ENCODE results near the gene TNFRSF8. TPM values are rescaled to one million over a fixed set of nuclear protein-coding genes. Genes with fewer than 3 reads are reported as not detected.

Gene TNFRSF8
- polyA plus RNA-seq, 1 donor (not counting 4 experiments of a cell fraction or from before 2014, with no cell fraction given) = 0.03 TPM

- Histone ChIP-seq H3K27ac (ENCODE audit: control insufficient read depth, insufficient read depth, low read length) (no peak overlapping the region), H3K9me1 (ENCODE audit: control insufficient read depth, extremely low read depth, insufficient read depth, low read length) (no peaks in the 10 kb centered on the region), H3K27me3 (ENCODE audit: control insufficient read depth, extremely low read depth, insufficient read depth, low read length) (peaks cover 19% of the 10 kb centered on the region), H3K4me1 (ENCODE audit: control insufficient read depth, extremely low read depth, insufficient read depth, low read length) (peaks cover 5% of the 10 kb centered on the region), H3K4me3 (ENCODE audit: control insufficient read depth in 2 of 3, extremely low read depth in 1 of 3, insufficient read depth in 2 of 3, low read depth in 1 of 3, low read length in 3 of 3) (no peak overlapping the region), H3K36me3 (ENCODE audit: control insufficient read depth in 2 of 2, extremely low read depth in 1 of 2, insufficient read depth in 2 of 2, low read length in 2 of 2) (no peaks in the 10 kb centered on the region), H3K9me3 (ENCODE audit: control insufficient read depth, low read depth, low read length) (no peaks in the 10 kb centered on the region), H2AFZ (ENCODE audit: control insufficient read depth, low read length) (no peak overlapping the region), H3K9ac (ENCODE audit: control insufficient read depth, extremely low read depth, insufficient read depth, low read length) (no peak overlapping the region), H3K4me2 (ENCODE audit: control insufficient read depth, extremely low read depth, insufficient read depth, low read depth, low read length) (no peak overlapping the region), H3K79me2 (ENCODE audit: control insufficient read depth, insufficient read depth, low read length) (no peaks in the 10 kb centered on the region), H4K20me1 (ENCODE audit: control insufficient read depth, extremely low read depth, insufficient read depth, low read length) (no peaks in the 10 kb centered on the region)
- DNase-seq (ENCODE audit: low read depth, low spot score) = no peak
- dilution Hi-C loops (cut with MboI; ENCODE audit: extremely low pct_ligation_motif_present, low sequenced_read_pairs) = no loop called here
- TF ChIP-seq EZH2 (IDR thresholded peaks at IDR 0.05; ENCODE audit: low read length) (no peak), CTCF (optimal IDR thresholded peaks at IDR 0.05 in 1 of 3, IDR thresholded peaks at IDR 0.05 in 1 of 3, conservative IDR thresholded peaks at IDR 0.05 in 1 of 3; ENCODE audit: extremely low read depth in 1 of 3, insufficient read depth in 2 of 3, low read length in 3 of 3) (no peak)
- FAIRE-seq = no peak
These were observed 64.2 kb downstream of the TNFRSF8 start for GRCh38 chr1:12127206-12127810.

GRCh38 chr1:12128120-12128519, 65.0 kb downstream of the TNFRSF8 start:
- TF ChIP-seq EZH2 (IDR thresholded peaks at IDR 0.05; ENCODE audit: low read length) (no peak), CTCF (optimal IDR thresholded peaks at IDR 0.05 in 1 of 3, IDR thresholded peaks at IDR 0.05 in 1 of 3, conservative IDR thresholded peaks at IDR 0.05 in 1 of 3; ENCODE audit: extremely low read depth in 1 of 3, insufficient read depth in 2 of 3, low read length in 3 of 3) (no peak)
- no peaks in the 10 kb centered on the region for H3K9me1 ChIP-seq (ENCODE audit: control insufficient read depth, extremely low read depth, insufficient read depth, low read length)
- peaks cover 12% of the 10 kb centered on the region for H3K4me1 ChIP-seq (ENCODE audit: control insufficient read depth, extremely low read depth, insufficient read depth, low read length)
- no peak for DNase-seq (ENCODE audit: low read depth, low spot score)
- H3K27me3 ChIP-seq (ENCODE audit: control insufficient read depth, extremely low read depth, insufficient read depth, low read length) = peaks cover 19% of the 10 kb centered on the region
- no peaks in the 10 kb centered on the region for H3K9me3 ChIP-seq (ENCODE audit: control insufficient read depth, low read depth, low read length)
- no peak overlapping the region for H3K4me2 ChIP-seq (ENCODE audit: control insufficient read depth, extremely low read depth, insufficient read depth, low read depth, low read length)
- H2AFZ ChIP-seq (ENCODE audit: control insufficient read depth, low read length) = no peak overlapping the region
- H3K27ac ChIP-seq (ENCODE audit: control insufficient read depth, insufficient read depth, low read length) = no peak overlapping the region
- no peaks in the 10 kb centered on the region for H4K20me1 ChIP-seq (ENCODE audit: control insufficient read depth, extremely low read depth, insufficient read depth, low read length)
- H3K9ac ChIP-seq (ENCODE audit: control insufficient read depth, extremely low read depth, insufficient read depth, low read length) = no peak overlapping the region
- dilution Hi-C loops (cut with MboI; ENCODE audit: extremely low pct_ligation_motif_present, low sequenced_read_pairs) = no loop called here
- no peaks in the 10 kb centered on the region for H3K79me2 ChIP-seq (ENCODE audit: control insufficient read depth, insufficient read depth, low read length)
- H3K4me3 ChIP-seq (ENCODE audit: control insufficient read depth in 2 of 3, extremely low read depth in 1 of 3, insufficient read depth in 2 of 3, low read depth in 1 of 3, low read length in 3 of 3) = no peak overlapping the region
- no peaks in the 10 kb centered on the region for H3K36me3 ChIP-seq (ENCODE audit: control insufficient read depth in 2 of 2, extremely low read depth in 1 of 2, insufficient read depth in 2 of 2, low read length in 2 of 2)
- no peak for FAIRE-seq

Data from keratinocyte (primary cell).